GM06990 (cell line): ENCODE measurements around the gene FOXD1.
A peak's percentile ranks its signal among the peaks of the same experiment; 100 is the strongest.

ENCODE experiments used
- DNase-seq: peaks from one replicate; pipeline ENCODE4 v3.0.0-alpha.2; 2011; ENCODE audit not compliant: insufficient read length; ENCODE audit errors: extremely low read depth
- H3K27me3 ChIP-seq: replicated peaks from 2 replicates; pipeline ENCODE4 v1.6.0; 2011; ENCODE audit warnings: low read length; ENCODE audit not compliant: control insufficient read depth, insufficient read depth
- H3K36me3 ChIP-seq: 2 replicates; pipeline ENCODE4 v1.5.1; 2011; ENCODE audit warnings: low read length; ENCODE audit not compliant: control insufficient read depth, insufficient read depth
- H3K4me3 ChIP-seq: replicated peaks from 2 replicates; pipeline ENCODE4 v1.5.1; 2011; ENCODE audit warnings: low read depth, mild to moderate bottlenecking, control low read depth, low read length
- TF ChIP-seq, protein P1 (sequence below): IDR thresholded peaks from 2 replicates; pipeline ENCODE4 v1.5.1; 2011; ENCODE audit warnings: low read length, control low read depth, mild to moderate bottlenecking, inconsistent platforms; ENCODE audit not compliant: insufficient read depth, poor library complexity, severe bottlenecking

Gene FOXD1

DNA sequence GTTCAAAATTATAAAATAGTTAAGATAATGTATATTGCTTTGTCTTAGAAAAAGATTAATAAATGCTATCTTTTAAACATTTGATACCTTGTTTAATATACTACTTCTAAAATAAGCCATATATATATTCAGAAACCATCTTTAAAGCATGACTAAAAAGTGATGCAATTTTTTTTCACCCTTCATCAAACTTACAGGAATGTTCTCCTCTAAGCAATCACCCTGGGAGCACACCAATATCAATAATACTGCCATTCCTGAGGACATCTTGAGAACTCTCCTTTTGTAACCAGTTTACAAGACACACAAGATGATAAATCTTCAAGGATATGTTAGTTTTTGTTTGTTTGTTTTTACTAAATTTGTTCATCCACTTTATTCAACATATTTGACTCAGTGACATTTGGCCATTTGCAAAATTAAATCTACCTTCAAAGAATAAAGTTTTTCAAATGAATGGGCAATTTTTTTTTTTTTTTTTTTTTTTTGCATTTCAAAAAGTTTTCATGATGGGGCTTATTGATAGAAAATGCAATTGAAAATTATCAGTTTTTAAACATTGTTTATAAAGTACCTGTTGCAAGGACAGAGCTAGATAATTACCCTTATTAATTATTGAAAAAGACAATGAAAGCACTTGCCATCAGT is 17.2 kb downstream of the FOXD1 start:
- no peak overlapping the region for H3K4me3 ChIP-seq
- no peaks in the 10 kb centered on the region for H3K36me3 ChIP-seq
- no peak for DNase-seq
- TF ChIP-seq, protein P1, sequence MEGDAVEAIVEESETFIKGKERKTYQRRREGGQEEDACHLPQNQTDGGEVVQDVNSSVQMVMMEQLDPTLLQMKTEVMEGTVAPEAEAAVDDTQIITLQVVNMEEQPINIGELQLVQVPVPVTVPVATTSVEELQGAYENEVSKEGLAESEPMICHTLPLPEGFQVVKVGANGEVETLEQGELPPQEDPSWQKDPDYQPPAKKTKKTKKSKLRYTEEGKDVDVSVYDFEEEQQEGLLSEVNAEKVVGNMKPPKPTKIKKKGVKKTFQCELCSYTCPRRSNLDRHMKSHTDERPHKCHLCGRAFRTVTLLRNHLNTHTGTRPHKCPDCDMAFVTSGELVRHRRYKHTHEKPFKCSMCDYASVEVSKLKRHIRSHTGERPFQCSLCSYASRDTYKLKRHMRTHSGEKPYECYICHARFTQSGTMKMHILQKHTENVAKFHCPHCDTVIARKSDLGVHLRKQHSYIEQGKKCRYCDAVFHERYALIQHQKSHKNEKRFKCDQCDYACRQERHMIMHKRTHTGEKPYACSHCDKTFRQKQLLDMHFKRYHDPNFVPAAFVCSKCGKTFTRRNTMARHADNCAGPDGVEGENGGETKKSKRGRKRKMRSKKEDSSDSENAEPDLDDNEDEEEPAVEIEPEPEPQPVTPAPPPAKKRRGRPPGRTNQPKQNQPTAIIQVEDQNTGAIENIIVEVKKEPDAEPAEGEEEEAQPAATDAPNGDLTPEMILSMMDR, result no peak
- no peaks in the 10 kb centered on the region; the same call in 1 of the 2 replicates for H3K27me3 ChIP-seq

DNA sequence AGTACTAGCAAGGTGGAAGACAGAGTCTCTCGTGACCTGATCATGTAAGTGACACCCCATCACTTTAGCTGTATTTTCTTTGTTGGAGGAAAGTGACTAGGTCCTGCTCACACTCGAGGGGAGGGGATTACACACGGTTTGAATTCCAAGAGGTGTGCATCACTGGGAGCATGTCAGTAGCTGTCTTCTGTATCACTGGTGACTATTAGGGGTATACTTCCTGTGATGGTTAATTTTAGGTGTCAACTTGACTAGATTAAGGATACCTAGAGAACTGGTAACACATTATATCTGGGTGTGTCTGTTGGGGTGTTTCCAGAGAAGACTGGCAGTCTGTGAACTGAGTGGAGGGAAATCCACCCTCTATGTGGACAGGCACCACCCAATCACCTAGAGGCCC is 22.5 kb downstream of the FOXD1 start:
- no peak for DNase-seq
- Histone ChIP-seq H3K36me3 (no peaks in the 10 kb centered on the region), H3K27me3 (no peaks in the 10 kb centered on the region), H3K4me3 (no peak overlapping the region)
- TF ChIP-seq, protein P1, result no peak

DNA sequence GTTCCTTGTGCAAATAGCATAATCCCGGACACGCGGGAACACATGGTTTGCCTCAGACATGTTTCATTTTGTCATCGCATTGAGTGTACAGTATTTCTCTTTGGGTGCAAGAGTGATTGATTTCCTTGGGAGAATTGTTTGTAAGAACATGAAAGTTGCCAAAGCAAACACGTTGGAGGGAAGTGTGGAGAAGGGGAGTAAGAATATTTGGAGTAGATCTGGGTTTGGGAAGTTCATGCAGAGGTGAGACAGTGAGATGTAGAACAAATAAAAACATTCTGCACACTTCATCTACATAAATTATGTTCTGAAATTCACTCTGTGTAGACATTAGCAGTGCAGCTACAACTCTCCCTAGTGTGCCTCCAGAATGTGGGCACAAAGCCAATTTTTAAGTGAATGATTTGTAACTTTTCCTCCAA is 24.0 kb downstream of the FOXD1 start:
- no peak for DNase-seq
- TF ChIP-seq, protein P1, result no peak
- H3K4me3 ChIP-seq, result no peak overlapping the region
- H3K36me3 ChIP-seq, result no peaks in the 10 kb centered on the region
- no peaks in the 10 kb centered on the region for H3K27me3 ChIP-seq

DNA sequence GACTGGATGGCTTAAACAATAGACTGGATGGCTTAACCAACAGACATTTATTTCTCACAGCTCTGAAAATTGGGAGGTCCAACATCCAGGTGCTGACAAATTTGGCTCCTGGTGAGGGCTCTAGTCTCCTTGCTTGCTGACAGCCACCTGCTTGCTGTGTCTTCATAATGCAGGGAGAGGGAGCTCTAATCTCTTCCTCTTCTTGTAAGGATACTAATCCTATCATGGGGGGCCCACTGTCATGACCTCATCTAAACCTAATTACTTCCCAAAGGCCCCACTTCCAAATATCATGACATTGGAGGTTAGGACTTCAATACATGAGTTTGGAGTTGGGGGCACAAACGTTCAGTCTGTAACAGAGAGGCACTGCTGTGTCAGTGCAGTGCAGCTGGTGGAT is 26.4 kb downstream of the FOXD1 start:
- TF ChIP-seq, protein P1, result peak; percentile 15
- H3K36me3 ChIP-seq, result no peaks in the 10 kb centered on the region
- no peaks in the 10 kb centered on the region; the same call in none of the 2 replicates for H3K27me3 ChIP-seq

DNA sequence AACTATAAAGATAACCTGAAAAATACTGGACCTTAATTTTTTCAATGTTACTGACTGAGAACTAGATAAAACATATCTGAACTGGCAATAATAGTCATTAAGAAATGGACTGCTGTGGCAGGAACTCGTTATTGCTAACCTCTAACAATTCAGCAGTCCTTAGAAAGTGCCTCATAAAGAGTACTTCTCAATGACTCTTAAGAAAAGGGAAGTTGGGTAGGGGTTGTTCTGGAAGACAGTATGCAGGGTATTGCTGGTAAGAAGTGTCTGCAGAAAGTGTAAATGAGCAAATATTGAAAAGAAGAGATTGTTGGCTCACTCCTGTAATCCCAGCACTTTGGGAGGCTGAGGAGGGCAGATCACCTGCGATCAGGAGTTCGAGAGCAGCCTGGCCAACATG is 27.9 kb downstream of the FOXD1 start:
- DNase-seq, result no peak
- no peaks in the 10 kb centered on the region; the same call in none of the 2 replicates for H3K27me3 ChIP-seq
- TF ChIP-seq, protein P1, result no peak
- no peaks in the 10 kb centered on the region for H3K36me3 ChIP-seq
- no peak overlapping the region for H3K4me3 ChIP-seq

More for the DNA sequence above, 26.4 kb downstream of the FOXD1 start:
- H3K4me3 ChIP-seq, result no peak overlapping the region
- no peak for DNase-seq
